Measurements from ENCODE around the gene EXOC3L2. TPM values are rescaled to one million over a fixed set of nuclear protein-coding genes. Genes with fewer than 3 reads are reported as not detected.

EXOC3L2 gene
- total RNA-seq, 1 donor from 2014 or later: 9.0 TPM

GRCh38 chr19:45179892-45180370, 65.3 kb downstream of the EXOC3L2 start:
- DNase-seq (ENCODE audit: low spot score): no peak

DNA sequence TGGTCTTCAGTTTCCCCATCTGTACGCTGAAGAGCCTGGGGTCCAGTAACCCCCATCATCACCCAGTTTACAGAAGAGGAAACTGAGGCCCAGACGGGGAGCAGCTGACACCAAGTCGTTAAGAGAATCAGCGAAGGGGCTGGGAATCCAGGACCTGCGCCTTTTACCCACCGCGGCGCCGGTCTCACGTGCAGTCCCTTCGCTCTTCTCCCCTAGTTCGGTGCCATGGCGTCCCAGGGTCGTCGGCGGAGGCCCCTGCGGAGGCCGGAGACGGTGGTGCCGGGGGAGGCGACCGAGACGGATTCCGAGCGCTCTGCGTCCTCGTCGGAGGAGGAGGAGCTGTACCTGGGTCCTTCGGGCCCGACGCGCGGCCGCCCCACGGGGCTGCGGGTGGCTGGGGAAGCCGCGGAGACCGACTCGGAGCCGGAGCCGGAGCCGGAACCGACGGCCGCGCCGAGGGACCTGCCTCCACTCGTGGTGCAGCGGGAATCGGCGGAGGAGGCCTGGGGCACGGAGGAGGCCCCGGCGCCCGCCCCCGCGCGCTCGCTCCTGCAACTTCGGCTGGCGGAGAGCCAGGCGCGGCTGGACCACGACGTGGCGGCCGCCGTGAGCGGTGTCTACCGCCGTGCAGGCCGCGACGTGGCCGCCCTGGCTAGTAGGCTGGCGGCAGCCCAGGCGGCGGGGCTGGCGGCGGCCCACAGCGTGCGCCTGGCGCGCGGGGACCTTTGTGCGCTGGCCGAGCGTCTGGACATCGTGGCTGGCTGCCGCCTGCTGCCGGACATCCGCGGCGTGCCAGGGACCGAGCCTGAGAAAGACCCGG, 65.9 kb downstream of the EXOC3L2 start:
- no peak for DNase-seq (ENCODE audit: low spot score)

DNA sequence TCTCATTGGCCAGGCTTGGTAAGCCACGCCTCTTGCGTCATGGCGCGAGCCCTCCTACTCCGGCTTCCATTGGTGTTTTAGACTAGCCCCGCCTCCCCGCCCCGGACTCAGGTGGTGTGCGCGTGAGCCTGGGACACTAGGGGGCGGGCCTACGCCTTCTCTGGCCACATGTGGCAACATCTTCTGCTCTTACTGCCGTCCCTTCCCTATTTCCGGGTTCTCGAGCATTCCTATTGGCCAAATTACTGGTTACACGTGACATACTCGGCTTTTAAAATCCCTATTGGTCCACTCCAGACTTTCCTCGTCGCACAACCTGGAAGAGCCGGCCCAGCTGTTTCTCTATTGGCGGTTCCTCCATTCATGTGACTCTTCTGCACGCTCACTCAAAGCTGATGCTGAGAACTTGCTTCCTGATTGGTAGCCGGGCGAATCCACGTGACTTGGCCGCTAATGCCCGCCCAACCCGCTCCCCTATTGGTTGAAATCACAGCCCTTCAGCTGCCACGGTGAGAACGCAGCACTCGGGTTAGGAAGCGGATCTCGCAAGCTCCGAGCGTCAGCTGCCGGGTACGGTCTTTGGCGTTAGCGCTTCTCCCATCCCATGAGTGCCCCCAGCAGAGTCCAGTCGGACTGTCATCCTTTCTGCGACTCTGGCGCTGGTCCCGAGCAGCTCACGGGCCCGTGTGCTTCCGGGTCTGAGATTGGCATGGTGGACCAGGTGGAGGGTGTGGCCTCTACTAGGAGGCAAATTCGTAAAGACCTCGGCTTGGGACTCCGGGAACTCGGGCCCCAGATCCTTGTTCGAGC, 66.7 kb downstream of the EXOC3L2 start, which contains the start of gene BLOC1S3:
BLOC1S3 (plus strand) TSS at position 523 of the 810 bp plus-strand sequence. CDS start 513 bp downstream, outside the sequence.
- peak; percentile 100 for DNase-seq (ENCODE audit: low spot score)

DNA sequence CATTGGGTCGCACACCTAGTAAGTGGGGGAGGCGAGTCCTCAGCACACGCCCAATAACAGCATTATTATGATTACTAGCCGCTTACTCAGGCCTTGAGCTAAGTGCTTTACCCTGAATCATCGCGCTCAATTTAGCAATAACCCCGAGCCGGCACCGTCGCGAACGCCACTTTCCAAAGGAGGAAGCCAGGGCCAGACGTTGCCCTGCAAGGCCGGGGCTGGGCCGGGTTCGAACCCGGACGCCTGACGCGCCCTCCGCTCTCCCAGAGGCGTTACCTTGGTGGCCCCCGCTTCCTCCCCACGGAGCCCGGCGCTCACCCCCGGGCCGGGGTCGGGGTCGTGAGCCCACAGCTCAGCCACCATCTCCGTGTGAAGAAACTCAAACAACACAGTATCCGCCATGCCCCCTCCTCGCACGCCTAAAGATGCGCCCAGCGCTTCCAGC, 67.4 kb downstream of the EXOC3L2 start, which contains the start of gene TRAPPC6A:
TRAPPC6A (minus strand) TSS at position 421 of the 445 bp plus-strand sequence; CDS start at position 402, 19 bp downstream.
- DNase-seq (ENCODE audit: low spot score): no peak

DNA sequence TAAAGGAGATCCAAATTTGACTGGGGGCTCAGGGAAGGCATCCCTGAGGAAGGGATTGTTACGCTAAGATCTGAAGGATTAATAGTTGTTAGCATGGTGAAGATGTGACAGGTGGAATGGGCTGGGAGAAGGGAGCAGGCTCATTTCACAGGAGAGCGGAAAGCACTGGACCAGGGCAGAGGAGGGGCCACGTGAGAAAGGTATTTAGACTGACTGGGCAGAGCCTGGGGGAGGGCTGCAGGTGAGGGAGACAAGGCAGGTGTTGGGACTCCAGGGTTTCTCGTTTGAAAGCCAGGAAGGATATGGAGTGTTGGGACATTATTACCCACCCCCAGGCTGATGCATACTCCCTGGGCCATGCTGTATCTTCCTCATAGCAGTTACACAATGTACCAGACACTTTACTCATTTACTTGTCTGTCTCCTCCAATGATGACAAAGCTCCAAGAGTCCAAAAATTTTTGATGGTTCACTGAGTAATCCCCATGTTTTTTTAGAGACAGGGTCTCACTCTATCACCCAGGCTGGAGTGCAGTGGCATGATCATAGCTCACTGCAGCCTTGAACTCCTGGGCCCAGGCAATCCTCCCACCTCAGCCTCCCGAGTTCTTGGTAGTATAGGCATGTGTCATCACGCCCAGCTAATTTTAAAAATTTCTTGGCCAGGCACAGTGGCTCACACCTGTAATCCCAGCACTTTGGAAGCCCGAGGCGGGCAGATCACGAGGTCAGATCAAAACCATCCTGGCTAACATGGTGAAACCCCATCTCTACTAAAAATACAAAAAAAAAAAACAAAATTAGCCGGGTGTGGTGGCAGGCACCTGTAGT, 69.5 kb downstream of the EXOC3L2 start:
- DNase-seq (ENCODE audit: low spot score): no peak

GRCh38 chr19:45173816-45174215, 71.4 kb downstream of the EXOC3L2 start:
- no peak for DNase-seq (ENCODE audit: low spot score)

DNA sequence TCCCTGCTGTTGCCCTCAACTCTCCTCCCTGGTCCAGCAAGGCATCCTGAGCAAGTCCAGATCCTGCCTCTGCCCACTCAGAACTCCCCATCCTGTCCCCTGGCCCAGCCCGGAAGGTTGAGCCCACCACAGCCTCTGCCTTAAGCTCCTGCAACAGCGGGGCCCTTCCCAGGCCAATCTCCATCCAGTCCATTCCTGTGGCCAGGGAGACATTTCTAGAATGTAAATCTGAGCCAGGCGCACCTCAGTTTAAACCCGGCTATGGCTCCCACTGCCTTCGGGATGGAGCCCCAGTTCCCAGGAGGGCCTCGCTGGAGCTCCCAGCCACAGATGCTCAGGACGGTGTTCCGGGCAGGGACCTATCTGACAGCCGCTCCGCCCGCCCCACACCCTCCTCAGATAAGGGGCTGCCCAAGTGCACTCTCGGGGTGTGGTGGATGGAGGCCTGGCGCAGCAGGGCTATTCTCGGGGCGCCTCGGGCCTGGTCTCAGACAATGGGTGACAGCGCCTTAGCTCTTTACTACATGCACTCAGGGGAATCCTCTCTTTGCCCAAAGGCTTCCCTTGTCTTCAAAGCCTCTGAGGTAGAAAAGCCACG, 72.5 kb downstream of the EXOC3L2 start:
- no peak for DNase-seq (ENCODE audit: low spot score)

- no peak for DNase-seq (ENCODE audit: low spot score)
Measured at GRCh38 chr19:45172173-45172572, 73.0 kb downstream of the EXOC3L2 start.

- no peak for DNase-seq (ENCODE audit: low spot score)
Measured at GRCh38 chr19:45171211-45171623, 74.0 kb downstream of the EXOC3L2 start.

- DNase-seq (ENCODE audit: low spot score): no peak
Measured at GRCh38 chr19:45170146-45171106, 74.8 kb downstream of the EXOC3L2 start.

DNA sequence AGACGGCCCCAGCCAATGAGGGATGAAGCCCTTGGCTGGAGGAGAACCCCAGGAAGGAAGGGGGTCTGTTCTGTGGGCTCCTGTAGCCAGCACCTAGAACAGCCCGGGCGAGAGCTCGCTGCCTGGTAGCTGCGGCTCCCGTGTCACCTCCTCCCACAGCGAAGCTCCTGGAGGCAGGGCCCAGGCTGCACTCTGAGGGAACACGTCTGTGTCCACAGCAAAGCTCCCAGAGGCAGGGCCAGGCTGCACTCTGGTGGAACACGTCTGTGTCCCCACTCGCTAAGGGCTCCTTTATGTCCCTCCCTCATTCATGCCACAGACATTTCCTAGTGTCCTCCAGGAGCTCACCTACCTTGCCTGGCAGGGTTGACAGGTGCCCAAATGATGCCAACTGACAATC, 75.6 kb downstream of the EXOC3L2 start:
- DNase-seq (ENCODE audit: low spot score): no peak

DNA sequence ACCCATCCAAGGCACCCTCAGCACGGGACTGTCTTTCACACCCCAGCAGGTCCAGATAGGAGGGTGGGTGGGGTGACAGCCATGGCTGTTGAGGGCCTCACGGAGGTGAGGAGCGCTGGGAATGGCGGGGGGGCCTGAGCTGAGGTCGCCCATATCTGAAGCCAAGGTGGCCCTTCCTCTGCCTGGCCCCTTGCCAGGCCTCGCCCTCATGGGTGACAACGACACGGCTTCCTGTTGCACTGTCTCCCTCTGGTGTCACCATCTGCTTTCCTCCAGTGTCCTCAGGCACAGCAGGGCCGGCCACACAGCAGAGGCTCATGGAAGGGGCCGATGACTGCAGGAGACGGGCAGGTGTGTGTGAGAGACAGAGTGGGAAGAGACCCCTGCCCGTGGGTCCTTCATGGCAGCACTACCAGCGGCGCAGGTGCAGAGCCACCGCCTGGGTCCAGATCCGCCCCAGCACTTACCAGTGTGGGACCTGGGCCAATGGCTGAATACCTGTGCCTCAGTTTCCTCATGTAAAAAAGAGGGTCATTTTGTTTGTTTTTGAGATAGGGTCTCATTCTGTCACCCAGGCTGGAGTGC, 76.3 kb downstream of the EXOC3L2 start:
- no peak for DNase-seq (ENCODE audit: low spot score)

- no peak for DNase-seq (ENCODE audit: low spot score)
Measured at GRCh38 chr19:45166723-45167252, 78.4 kb downstream of the EXOC3L2 start.

GRCh38 chr19:45164577-45165335, 80.5 kb downstream of the EXOC3L2 start:
- peak; percentile 75 for DNase-seq (ENCODE audit: low spot score)

GRCh38 chr19:45163751-45164460, 81.3 kb downstream of the EXOC3L2 start:
- no peak for DNase-seq (ENCODE audit: low spot score)

GRCh38 chr19:45163156-45163555, 82.1 kb downstream of the EXOC3L2 start:
- DNase-seq (ENCODE audit: low spot score): no peak

DNA sequence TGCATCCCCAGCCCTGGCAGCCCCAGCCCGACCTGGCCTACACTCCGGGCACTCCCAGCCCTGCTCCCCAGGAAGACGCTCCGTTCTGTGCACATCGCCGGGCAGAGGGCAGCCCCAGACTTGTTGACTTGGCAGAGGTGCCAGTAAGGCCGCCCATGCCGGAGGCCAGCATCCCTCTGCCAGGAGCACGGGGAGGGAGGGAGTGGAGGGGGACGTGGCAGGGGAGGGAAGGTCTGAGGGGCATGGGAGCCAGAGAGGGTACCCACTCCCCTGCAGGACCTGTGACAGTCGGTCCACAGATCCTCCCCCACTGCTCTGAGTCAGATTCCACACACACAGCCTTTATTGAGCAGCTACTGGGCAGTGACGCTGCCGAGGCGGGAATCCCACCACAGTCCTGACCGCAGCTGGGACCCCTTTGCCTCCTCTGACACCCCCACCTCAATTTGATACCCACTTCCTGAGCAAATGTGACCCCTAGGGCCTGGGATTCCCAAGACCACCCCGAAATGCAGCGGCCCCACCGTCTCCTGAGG, 82.5 kb downstream of the EXOC3L2 start:
- no peak for DNase-seq (ENCODE audit: low spot score)

All from mucosa of gallbladder (tissue), 1 donor.